Esophagus muscularis mucosa (tissue), 4 donors: ENCODE data around the gene PRXL2C. TPM values are rescaled to one million over a fixed set of nuclear protein-coding genes. Genes with fewer than 3 reads are reported as not detected.

Source experiments
- DNase-seq: peaks from one replicate; pipeline ENCODE4 v3.0.0-alpha.2; 2017; ENCODE audit errors: extremely low spot score
- H3K27ac ChIP-seq, 4 donors: fragments of 200-600 bp; sonication (generic); replicated peaks in 1 of 4; 1 replicate in 3 of 4; 2 replicates in 1 of 4; pipeline ENCODE4 v1.5.1; 2016 to 2019; ENCODE audit warnings: mild to moderate bottlenecking in 1 of 4
- H3K27me3 ChIP-seq, 4 donors: fragments of 200-600 bp; sonication (generic); one replicate each; pipeline versions ENCODE4 v1.5.1 to v1.6.0; 2016 to 2019
- H3K36me3 ChIP-seq, 4 donors: fragments of 200-600 bp; sonication (generic); one replicate each; pipeline ENCODE4 v1.5.1; 2016 to 2019
- H3K4me1 ChIP-seq, 4 donors: fragments of 200-600 bp; sonication (generic); one replicate each; pipeline ENCODE4 v1.5.1; 2016 to 2019
- H3K4me3 ChIP-seq, 4 donors: fragments of 200-600 bp; sonication (generic); 1 replicate in 2 of 4; 2 replicates in 2 of 4; pipeline ENCODE4 v1.5.1; 2016 to 2019; ENCODE audit warnings: mild to moderate bottlenecking in 4 of 4, moderate library complexity in 1 of 4
- H3K9me3 ChIP-seq, 4 donors: fragments of 200-600 bp; sonication (generic); 1 replicate in 3 of 4; 2 replicates in 1 of 4; pipeline ENCODE4 v1.5.1; 2016 to 2019
- CTCF ChIP-seq, 3 experiments: fragments of 200-600 bp in 2 of 3; fragments of 450-650 bp in 1 of 3; sonication (generic) in 2 of 3; IDR thresholded peaks; one replicate each; pipeline ENCODE4 v1.5.1; 2017 to 2019; ENCODE audit warnings: antibody characterized with exemption in 3 of 3, mild to moderate bottlenecking in 2 of 3, moderate library complexity in 1 of 3
- EP300 ChIP-seq: sonication (generic); formaldehyde crosslinking; IDR thresholded peaks from one replicate; pipeline ENCODE4 v1.6.1; 2017; ENCODE audit warnings: antibody characterized with exemption
- POLR2A ChIP-seq: fragments of 450-650 bp; IDR thresholded peaks from one replicate; pipeline ENCODE4 v1.6.1; 2017; ENCODE audit warnings: antibody characterized with exemption, moderate library complexity, mild to moderate bottlenecking, low read depth
- POLR2AphosphoS5 ChIP-seq, 2 donors: sonication (generic); formaldehyde crosslinking; IDR thresholded peaks; one replicate each; pipeline ENCODE4 v1.6.1; 2017; ENCODE audit warnings: antibody characterized with exemption in 2 of 2
- WGBS: methylation state at CpG from one replicate; pipeline ENCODE4 v1.1.5; 2018; 5-methylcytosine and 5-hydroxymethylcytosine counted together
- intact Hi-C: fragments of 100-400 bp; cut with DNase I; formaldehyde crosslinking; loops from one replicate; pipeline ENCODE4 v1.15.1; 2023
- total RNA-seq, 4 donors: library from RNA; depleted of rRNA; stranded (reverse); fragments of >200 nt; gene quantifications; one replicate each; pipeline versions ENCODE4 v1.1.0 to v1.2.1, GENCODE V29; 2016

PRXL2C gene
- total RNA-seq, 4 donors from 2014 or later: 20.3 to 33.3 (median 26.3) TPM

- no peak overlapping the region for H3K27ac ChIP-seq
- H3K4me3 ChIP-seq: no peak overlapping the region
- H3K9me3 ChIP-seq: no peaks in the 10 kb centered on the region
- TF ChIP-seq CTCF (IDR thresholded peaks at IDR 0.05) (no peak), EP300 (no peak)
- H3K36me3 ChIP-seq: no peaks in the 10 kb centered on the region
- H3K4me1 ChIP-seq: peaks cover 24 to 47% (median 36%) of the 10 kb centered on the region in 4 donors
- intact Hi-C loops: no loop called here
- WGBS: 75% methylated on average over 3 of the region's 3 CpGs
- no peaks in the 10 kb centered on the region for H3K27me3 ChIP-seq
- DNase-seq: no peak
Observed at GRCh38 chr9:96607971-96608370, 47.1 kb downstream of the PRXL2C start.

DNA sequence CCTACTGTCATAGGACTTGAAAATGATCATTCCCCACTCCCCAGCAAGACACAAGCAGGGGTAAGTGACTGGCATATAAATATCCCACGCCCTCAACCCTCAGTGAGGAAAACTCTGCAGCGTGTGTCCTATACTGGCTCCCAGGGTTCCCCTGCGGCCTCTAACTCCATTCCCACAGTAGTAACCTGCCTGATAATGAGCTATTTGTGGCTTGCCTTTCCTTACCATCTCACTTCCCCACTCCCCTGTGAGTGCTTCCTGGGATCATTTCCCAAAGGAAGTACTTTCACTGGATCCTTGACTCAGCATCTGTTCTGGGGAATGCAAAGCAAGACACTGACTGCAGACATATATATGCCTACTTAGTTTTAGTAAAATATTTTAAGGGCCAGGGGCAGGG lies 49.8 kb downstream of the PRXL2C start:
- intact Hi-C loops: no loop called here
- no peak for TF ChIP-seq POLR2AphosphoS5 (IDR thresholded peaks at IDR 0.05)
- 89% methylated on average over 3 of the region's 3 CpGs for WGBS

DNA sequence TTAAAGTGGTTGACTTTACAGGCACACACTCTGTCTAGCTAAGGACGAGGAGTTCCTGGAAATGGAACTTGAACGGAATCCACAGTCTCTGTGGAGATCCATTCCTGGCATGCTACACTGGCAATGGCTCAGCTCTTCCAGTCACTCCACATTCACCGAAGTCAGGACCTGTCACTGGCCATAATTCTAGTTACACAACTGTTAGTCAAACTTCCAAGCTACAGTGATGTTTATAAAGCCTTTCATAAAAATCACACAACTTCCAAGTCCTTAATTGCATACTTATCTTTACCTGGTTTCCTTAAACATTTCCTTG lies 51.2 kb downstream of the PRXL2C start:
- intact Hi-C loops: no loop called here
- Histone ChIP-seq H3K4me3 (peak overlapping the region in 1 of 4 donors; percentile 7), H3K9me3 (no peaks in the 10 kb centered on the region), H3K4me1 (peaks cover 12 to 27% (median 16%) of the 10 kb centered on the region in 4 donors), H3K27ac (peak overlapping the region; percentile 20 to 68 (median 66)), H3K27me3 (no peaks in the 10 kb centered on the region), H3K36me3 (no peaks in the 10 kb centered on the region)
- WGBS: 16% methylated on average over 3 of the region's 3 CpGs
- TF ChIP-seq POLR2AphosphoS5 (IDR thresholded peaks at IDR 0.05): peak; percentile 58 to 67
- TF ChIP-seq EP300: peak; percentile 66
- no peak for TF ChIP-seq POLR2A
- no peak for DNase-seq

More for the DNA sequence above, 49.8 kb downstream of the PRXL2C start:
- no peak for DNase-seq
- Histone ChIP-seq H3K36me3 (no peaks in the 10 kb centered on the region), H3K9me3 (no peaks in the 10 kb centered on the region), H3K4me1 (peaks cover 14 to 29% (median 16%) of the 10 kb centered on the region in 4 donors), H3K27me3 (no peaks in the 10 kb centered on the region), H3K27ac (no peak overlapping the region), H3K4me3 (no peak overlapping the region)

DNA sequence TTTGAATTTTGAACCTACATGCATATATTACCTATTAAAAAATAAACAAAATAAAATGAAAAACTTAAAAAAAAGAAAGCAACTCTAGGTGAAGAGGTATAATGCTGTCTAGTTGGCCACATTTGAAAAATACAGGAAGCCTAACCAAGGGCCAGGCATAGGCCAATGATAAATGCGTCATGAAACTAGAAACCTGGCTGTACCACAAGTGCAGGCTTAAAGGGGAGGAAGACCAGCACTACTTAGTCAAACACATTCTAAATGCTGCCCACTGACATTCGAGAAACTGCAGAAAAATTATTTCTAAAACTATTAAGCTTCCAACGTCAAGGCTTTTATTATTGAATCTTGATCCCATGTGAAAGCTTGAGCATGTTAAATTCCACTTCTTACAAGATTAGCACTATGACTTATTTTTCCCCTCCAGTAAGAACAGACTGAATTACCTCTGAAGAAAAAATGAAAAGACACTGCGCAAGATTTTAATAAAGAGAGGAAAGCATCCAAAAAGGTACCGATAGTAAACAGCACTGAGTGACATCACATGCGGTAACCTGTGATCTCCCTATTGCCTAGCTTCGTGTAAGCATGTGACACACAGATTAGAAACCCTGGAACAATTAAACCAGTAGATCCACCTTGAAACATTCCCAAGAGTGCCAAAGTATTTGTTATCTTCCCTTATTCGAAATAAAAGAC lies 51.7 kb downstream of the PRXL2C start:
- H3K27me3 ChIP-seq: no peaks in the 10 kb centered on the region
- H3K4me3 ChIP-seq: peak overlapping the region in 1 of 4 donors; percentile 7
- H3K27ac ChIP-seq: peak overlapping the region; percentile 20 to 68 (median 66)
- peaks cover 12 to 27% (median 16%) of the 10 kb centered on the region in 4 donors for H3K4me1 ChIP-seq
- WGBS: 69% methylated on average over 8 of the region's 8 CpGs
- no peaks in the 10 kb centered on the region for H3K36me3 ChIP-seq
- no peaks in the 10 kb centered on the region for H3K9me3 ChIP-seq
- TF ChIP-seq POLR2A (no peak), EP300 (no peak), CTCF (IDR thresholded peaks at IDR 0.05) (no peak), POLR2AphosphoS5 (IDR thresholded peaks at IDR 0.05) (no peak)
- DNase-seq: no peak
- intact Hi-C loops: no loop called here

GRCh38 chr9:96599298-96599697 lies 55.8 kb downstream of the PRXL2C start:
- H3K27me3 ChIP-seq: no peaks in the 10 kb centered on the region
- WGBS: 93% methylated on average over 5 of the region's 5 CpGs
- H3K4me3 ChIP-seq: no peak overlapping the region
- no peak overlapping the region for H3K27ac ChIP-seq
- TF ChIP-seq POLR2AphosphoS5 (IDR thresholded peaks at IDR 0.05): no peak
- no peak for TF ChIP-seq EP300
- no peak for TF ChIP-seq CTCF (IDR thresholded peaks at IDR 0.05)
- TF ChIP-seq POLR2A: no peak
- no peaks in the 10 kb centered on the region for H3K9me3 ChIP-seq
- H3K4me1 ChIP-seq: peaks cover 3 to 22% (median 13%) of the 10 kb centered on the region in 4 donors
- no peaks in the 10 kb centered on the region for H3K36me3 ChIP-seq
- intact Hi-C loops: no loop called here
- no peak for DNase-seq
